ENCODE results near the gene PPP1R26.

PPP1R26 gene

GRCh38 chr9:135476561-135477355 is 2.8 kb upstream of the PPP1R26 start:
- no peak overlapping the region for H3K4me3 ChIP-seq (ENCODE audit: low read depth, low read length)
- DNase-seq (ENCODE audit: low read depth) = no peak
- TF ChIP-seq MYC (IDR thresholded peaks at IDR 0.05; ENCODE audit: low read depth, low read length) (no peak), MAX (IDR thresholded peaks at IDR 0.05; ENCODE audit: low read depth, low read length) (no peak), POLR2A (IDR thresholded peaks at IDR 0.05; ENCODE audit: extremely low read depth, insufficient read length) (no peak)
- TF ChIP-seq, protein P1, sequence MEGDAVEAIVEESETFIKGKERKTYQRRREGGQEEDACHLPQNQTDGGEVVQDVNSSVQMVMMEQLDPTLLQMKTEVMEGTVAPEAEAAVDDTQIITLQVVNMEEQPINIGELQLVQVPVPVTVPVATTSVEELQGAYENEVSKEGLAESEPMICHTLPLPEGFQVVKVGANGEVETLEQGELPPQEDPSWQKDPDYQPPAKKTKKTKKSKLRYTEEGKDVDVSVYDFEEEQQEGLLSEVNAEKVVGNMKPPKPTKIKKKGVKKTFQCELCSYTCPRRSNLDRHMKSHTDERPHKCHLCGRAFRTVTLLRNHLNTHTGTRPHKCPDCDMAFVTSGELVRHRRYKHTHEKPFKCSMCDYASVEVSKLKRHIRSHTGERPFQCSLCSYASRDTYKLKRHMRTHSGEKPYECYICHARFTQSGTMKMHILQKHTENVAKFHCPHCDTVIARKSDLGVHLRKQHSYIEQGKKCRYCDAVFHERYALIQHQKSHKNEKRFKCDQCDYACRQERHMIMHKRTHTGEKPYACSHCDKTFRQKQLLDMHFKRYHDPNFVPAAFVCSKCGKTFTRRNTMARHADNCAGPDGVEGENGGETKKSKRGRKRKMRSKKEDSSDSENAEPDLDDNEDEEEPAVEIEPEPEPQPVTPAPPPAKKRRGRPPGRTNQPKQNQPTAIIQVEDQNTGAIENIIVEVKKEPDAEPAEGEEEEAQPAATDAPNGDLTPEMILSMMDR (IDR thresholded peaks at IDR 0.05; ENCODE audit: low read depth, low read length) = no peak

GRCh38 chr9:135478191-135478590 is 1.4 kb upstream of the PPP1R26 start:
- no peak overlapping the region for H3K4me3 ChIP-seq (ENCODE audit: low read depth, low read length)
- TF ChIP-seq MYC (IDR thresholded peaks at IDR 0.05; ENCODE audit: low read depth, low read length) (no peak), MAX (IDR thresholded peaks at IDR 0.05; ENCODE audit: low read depth, low read length) (no peak), POLR2A (IDR thresholded peaks at IDR 0.05; ENCODE audit: extremely low read depth, insufficient read length) (no peak)
- TF ChIP-seq, protein P1 (IDR thresholded peaks at IDR 0.05; ENCODE audit: low read depth, low read length) = no peak
- no peak for DNase-seq (ENCODE audit: low read depth)

- DNase-seq (ENCODE audit: low read depth) = no peak
- H3K4me3 ChIP-seq (ENCODE audit: low read depth, low read length) = no peak overlapping the region
- TF ChIP-seq MAX (IDR thresholded peaks at IDR 0.05; ENCODE audit: low read depth, low read length) = no peak
Observed at GRCh38 chr9:135478829-135479468, 633 bp upstream of the PPP1R26 start.

GRCh38 chr9:135480071-135480939 is 723 bp downstream of the PPP1R26 start:
- TF ChIP-seq, protein P1 (IDR thresholded peaks at IDR 0.05; ENCODE audit: low read depth, low read length) = no peak
- TF ChIP-seq MYC (IDR thresholded peaks at IDR 0.05; ENCODE audit: low read depth, low read length) (no peak), MAX (IDR thresholded peaks at IDR 0.05; ENCODE audit: low read depth, low read length) (no peak), POLR2A (IDR thresholded peaks at IDR 0.05; ENCODE audit: extremely low read depth, insufficient read length) (no peak)
- DNase-seq (ENCODE audit: low read depth) = no peak
- H3K4me3 ChIP-seq (ENCODE audit: low read depth, low read length) = no peak overlapping the region

DNA sequence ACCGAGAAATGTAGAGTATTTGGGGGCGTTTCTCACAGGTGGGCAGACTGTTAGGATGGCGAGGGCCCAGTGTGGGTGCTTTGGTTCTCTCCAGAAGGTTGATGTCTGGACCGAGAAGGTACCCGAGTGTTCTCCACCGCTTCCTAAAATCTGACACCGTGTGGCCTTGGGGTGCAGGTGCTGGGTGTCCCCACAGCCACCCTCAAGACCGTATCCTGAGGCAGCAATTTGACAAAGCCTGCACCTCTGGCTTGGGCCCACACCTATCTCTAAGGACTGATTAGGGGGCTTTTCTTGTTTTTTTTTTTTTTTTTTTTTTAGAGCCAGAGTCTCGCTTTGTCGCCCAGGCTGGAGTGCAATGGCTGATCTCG is 1.3 kb downstream of the PPP1R26 start:
- no peak for DNase-seq (ENCODE audit: low read depth)
- H3K4me3 ChIP-seq (ENCODE audit: low read depth, low read length) = no peak overlapping the region
- TF ChIP-seq MYC (IDR thresholded peaks at IDR 0.05; ENCODE audit: low read depth, low read length) = no peak

DNA sequence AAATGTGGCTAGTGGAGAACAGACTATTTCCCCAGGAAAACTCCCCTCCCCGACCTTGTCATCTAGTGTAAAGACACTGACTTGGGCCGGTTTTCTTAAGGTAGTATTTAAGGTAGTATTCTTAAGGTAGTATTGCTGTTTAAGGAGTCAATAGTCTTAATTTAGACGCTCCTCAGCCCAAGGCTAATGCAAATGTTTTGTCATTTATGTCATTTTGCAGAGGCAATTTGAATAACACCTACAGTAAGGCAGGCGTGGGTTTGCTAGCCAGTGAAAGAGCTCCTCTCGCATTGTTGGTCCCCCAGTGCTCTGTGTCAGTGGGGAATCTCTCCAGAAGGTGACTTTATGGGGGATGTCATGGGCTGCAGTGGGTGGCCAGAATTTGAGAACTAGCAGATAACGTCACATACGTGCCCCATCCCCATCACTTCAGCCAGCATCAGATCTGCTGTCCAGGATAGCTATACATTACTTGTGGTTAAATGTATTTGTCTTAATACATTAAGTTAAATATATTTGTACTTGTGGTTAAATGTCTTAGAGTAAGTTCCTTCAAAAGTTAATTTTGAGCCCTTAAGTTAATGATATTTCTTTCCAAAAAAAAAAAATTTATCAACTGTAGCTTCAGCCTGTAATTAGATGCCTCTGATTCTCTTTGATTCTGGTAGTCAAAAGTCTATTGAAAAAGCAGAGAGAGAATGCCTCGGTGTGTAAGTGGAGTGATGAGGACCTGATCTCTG is 2.6 kb downstream of the PPP1R26 start:
- no peak for DNase-seq (ENCODE audit: low read depth)
- TF ChIP-seq, protein P1 (IDR thresholded peaks at IDR 0.05; ENCODE audit: low read depth, low read length) = no peak
- TF ChIP-seq MYC (IDR thresholded peaks at IDR 0.05; ENCODE audit: low read depth, low read length) = no peak
- no peak for TF ChIP-seq MAX (IDR thresholded peaks at IDR 0.05; ENCODE audit: low read depth, low read length)
- TF ChIP-seq POLR2A (IDR thresholded peaks at IDR 0.05; ENCODE audit: extremely low read depth, insufficient read length) = no peak
- no peak overlapping the region for H3K4me3 ChIP-seq (ENCODE audit: low read depth, low read length)

Data from NB4 (cell line).